Heart left ventricle (tissue), 16 donors: Measurements from ENCODE around the gene DPP3. TPM values are rescaled to one million over a fixed set of nuclear protein-coding genes. Genes with fewer than 3 reads are reported as not detected.

ENCODE experiments used
- ATAC-seq, 4 donors: fragments of 200-7000 bp; cut with Tn5 transposase; one replicate each; pipeline ENCODE4 v1.9.1; 2020 to 2022; ENCODE audit warnings: moderate library complexity in 4 of 4, mild to moderate bottlenecking in 3 of 4, moderate number of reproducible peaks in 1 of 4
- DNase-seq, 5 donors: peaks; one replicate each; pipeline ENCODE4 v3.0.0-alpha.2; 2020
- H3K27ac ChIP-seq, 12 donors: fragments of 200-600 bp; sonication (generic) in 4 of 12; one replicate each; pipeline versions ENCODE4 v1.5.0 to v1.8.0; 2016 to 2022; ENCODE audit warnings: mild to moderate bottlenecking in 2 of 12
- H3K27me3 ChIP-seq, 9 donors: fragments of 200-600 bp; sonication (generic) in 2 of 9; one replicate each; pipeline versions ENCODE4 v1.5.1 to v1.8.0; 2016 to 2022; ENCODE audit warnings: mild to moderate bottlenecking in 3 of 9
- H3K36me3 ChIP-seq, 9 donors: fragments of 200-600 bp; sonication (generic) in 2 of 9; one replicate each; pipeline versions ENCODE4 v1.5.0 to v1.8.0; 2018 to 2022; ENCODE audit warnings: mild to moderate bottlenecking in 2 of 9
- H3K4me1 ChIP-seq, 12 donors: fragments of 200-600 bp; sonication (generic) in 4 of 12; one replicate each; pipeline versions ENCODE4 v1.5.0 to v1.8.0; 2016 to 2022; ENCODE audit warnings: mild to moderate bottlenecking in 3 of 12
- H3K4me3 ChIP-seq, 12 donors: fragments of 200-600 bp; sonication (generic) in 4 of 12; one replicate each; pipeline versions ENCODE4 v1.5.0 to v1.8.0; 2017 to 2022; ENCODE audit warnings: mild to moderate bottlenecking in 9 of 12, moderate library complexity in 4 of 12
- H3K9me3 ChIP-seq, 12 donors: fragments of 200-600 bp; sonication (generic) in 4 of 12; one replicate each; pipeline versions ENCODE4 v1.5.0 to v1.8.0; 2016 to 2022; ENCODE audit warnings: mild to moderate bottlenecking in 1 of 12
- POLR2A ChIP-seq, 2 donors: fragments of 450-650 bp; IDR thresholded peaks; one replicate each; pipeline ENCODE4 v1.6.1; 2017; ENCODE audit warnings: antibody characterized with exemption in 2 of 2, mild to moderate bottlenecking in 2 of 2, moderate library complexity in 2 of 2
- WGBS, 4 donors: extraction: QIAGEN DNeasy Blood & Tissue Kit in 2 of 4; methylation state at CpG; one replicate each; pipeline versions ENCODE4 v1.1.5 to v1.1.7; 2013 to 2018; 5-methylcytosine and 5-hydroxymethylcytosine counted together
- intact Hi-C, 10 donors: fragments of 100-400 bp; cut with DNase I; formaldehyde crosslinking; loops; one replicate each; pipeline versions ENCODE4 v1.11.1 to v1.14.2; 2022
- polyA plus RNA-seq, 2 donors: library from polyadenylated mRNA; stranded (reverse); fragments of 200-250 nt; gene quantifications; one replicate each; pipeline ENCODE4 v1.2.3, GENCODE V29; 2013
- total RNA-seq, 9 donors: library from RNA; depleted of rRNA in 2 of 9; stranded (reverse); fragments of >200 nt in 2 of 9; fragmentation: NEBNext Ultra II Directional in 3 of 9; extraction: Animal tissue kit (Norgen Biotek cat#: 25700) in 3 of 9; gene quantifications; one replicate each; pipeline versions ENCODE4 v1.1.0 to v1.2.4, GENCODE V29; 2016 to 2023
- TF ChIP-seq, protein P1 (sequence below), 12 donors: fragments of 200-600 bp; sonication (generic) in 4 of 12; IDR thresholded peaks; one replicate each; pipeline versions ENCODE4 v1.5.0 to v1.8.0; 2018 to 2022; ENCODE audit warnings: antibody characterized with exemption in 12 of 12, mild to moderate bottlenecking in 5 of 12
- donor health status: ischemic (EF 13 %, LVEDD 7.1; RV severe dilation, severe dysfunction).
- donor health status: healthy with polysubstance abuse.
- donor health status: DM: no; HTN: yes; CAD: no.
- donor health status: DM: no; HTN: no; CAD: no.
- donor health status: ischemic (EF 25% LVEDD 6.9; RV normal size, moderate dysfunction).
- donor health status: ischemic (EF 25% LVEDD 5.7; RV mildly dilated, moderate dysfunction).
- donor health status: healthy.
- donor health status: DM: yes; HTN: yes; CAD: no.
- donor health status: ischemic (EF 35%, LVEDD 5.7; RV mildly dilated, moderate dysfunction).
- donor health status: nonischemic (EF 11% LVEDD 7.7; RV severe dilation, severe dysfunction).
- donor health status: DM: yes; HTN: yes; CAD: no.
- donor health status: PGD.
- donor health status: ischemic (EF 29% LVEDD 5.4; RV normal size, mild dysfunction).
- donor health status: nonischemic (EF 23%, LVEDD 6.1; RV moderate dilation, normal function).

DPP3 gene
- total and polyA plus RNA-seq, 11 donors = 6.2 to 43.1 (median 14.9) TPM

DNA sequence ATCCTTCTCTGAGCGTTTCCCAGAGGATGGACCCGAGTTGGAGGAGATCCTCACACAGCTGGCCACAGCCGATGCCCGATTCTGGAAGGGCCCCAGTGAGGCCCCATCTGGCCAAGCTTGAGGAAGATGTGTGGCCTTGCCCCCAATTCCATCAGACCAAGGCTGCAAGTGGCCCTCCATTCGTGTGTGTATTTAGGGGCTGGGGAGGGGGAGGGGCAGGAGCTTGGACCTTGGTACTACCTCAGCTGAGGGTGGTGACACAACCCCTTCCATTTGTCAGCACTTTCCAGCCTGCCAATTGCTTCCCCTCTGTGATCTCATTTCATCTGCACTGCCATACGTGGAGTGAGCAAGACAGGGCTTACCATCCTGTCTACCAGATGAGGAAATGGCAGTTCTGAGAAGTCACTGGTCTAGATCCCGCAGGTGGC lies 28.9 kb downstream of the DPP3 start:
- Histone ChIP-seq H3K4me3 (no peak overlapping the region), H3K4me1 (peaks cover 0 to 18% (median 12%) of the 10 kb centered on the region in 12 donors), H3K36me3 (peaks cover 0 to 30% (median 9%) of the 10 kb centered on the region in 9 donors), H3K27me3 (no peaks in the 10 kb centered on the region), H3K9me3 (no peaks in the 10 kb centered on the region), H3K27ac (peak overlapping the region in 1 of 12 donors; percentile 13)
- ATAC-seq (peak in 2 of 4 donors; percentile 33 to 36), DNase-seq (no peak)
- TF ChIP-seq, protein P1, sequence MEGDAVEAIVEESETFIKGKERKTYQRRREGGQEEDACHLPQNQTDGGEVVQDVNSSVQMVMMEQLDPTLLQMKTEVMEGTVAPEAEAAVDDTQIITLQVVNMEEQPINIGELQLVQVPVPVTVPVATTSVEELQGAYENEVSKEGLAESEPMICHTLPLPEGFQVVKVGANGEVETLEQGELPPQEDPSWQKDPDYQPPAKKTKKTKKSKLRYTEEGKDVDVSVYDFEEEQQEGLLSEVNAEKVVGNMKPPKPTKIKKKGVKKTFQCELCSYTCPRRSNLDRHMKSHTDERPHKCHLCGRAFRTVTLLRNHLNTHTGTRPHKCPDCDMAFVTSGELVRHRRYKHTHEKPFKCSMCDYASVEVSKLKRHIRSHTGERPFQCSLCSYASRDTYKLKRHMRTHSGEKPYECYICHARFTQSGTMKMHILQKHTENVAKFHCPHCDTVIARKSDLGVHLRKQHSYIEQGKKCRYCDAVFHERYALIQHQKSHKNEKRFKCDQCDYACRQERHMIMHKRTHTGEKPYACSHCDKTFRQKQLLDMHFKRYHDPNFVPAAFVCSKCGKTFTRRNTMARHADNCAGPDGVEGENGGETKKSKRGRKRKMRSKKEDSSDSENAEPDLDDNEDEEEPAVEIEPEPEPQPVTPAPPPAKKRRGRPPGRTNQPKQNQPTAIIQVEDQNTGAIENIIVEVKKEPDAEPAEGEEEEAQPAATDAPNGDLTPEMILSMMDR (IDR thresholded peaks at IDR 0.05) = no peak
- no peak for TF ChIP-seq POLR2A (IDR thresholded peaks at IDR 0.05)
- intact Hi-C loops = no loop called here
- WGBS, 4 donors = 50 to 65% (median 55%) methylated on average over 7 of the region's 7 CpGs

DNA sequence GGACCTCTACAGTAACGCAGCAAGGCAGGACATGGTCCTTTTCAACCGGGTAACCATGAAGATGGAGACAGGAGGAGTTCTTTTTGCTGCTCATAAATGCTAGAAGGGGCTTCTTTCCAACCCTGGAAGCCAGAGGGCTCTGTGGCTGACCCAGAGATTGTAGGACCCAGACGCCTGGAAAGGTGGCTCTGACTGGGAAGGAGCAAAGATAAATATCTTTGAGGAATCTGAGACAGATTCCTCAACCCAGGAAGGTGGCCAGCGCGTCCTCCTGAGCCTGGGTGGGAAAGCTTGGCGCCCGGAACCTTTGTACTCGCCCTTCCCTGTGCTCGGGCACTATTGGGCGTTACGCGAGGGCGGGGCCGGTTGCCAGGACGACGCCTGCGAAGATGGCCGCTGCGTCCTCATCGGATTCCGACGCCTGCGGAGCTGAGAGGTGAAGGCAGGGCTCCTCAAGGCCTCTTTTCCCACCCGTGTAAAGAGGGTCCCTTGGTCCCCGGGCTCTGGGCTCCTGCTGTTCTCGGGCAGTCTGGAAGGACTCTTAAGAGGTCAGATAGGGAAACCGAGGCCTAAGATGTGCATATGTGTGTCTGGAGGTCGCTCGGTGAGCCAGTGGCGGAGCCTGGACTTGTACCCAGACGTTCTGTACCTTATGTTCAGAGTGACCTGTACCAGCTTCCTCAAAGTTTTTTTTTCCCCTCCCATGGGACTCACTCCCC lies 30.2 kb downstream of the DPP3 start, which contains the start of gene BBS1:
Gene BBS1, plus strand, starts transcription at position 365 of the 719 bp plus-strand sequence. Its CDS starts 25 bp downstream, at position 390.
- peak; percentile 88 to 92 (median 90) for DNase-seq
- Histone ChIP-seq H3K4me3 (peak within 1 kb of the TSS; percentile 55 to 97 (median 84)), H3K4me1 (peaks cover 0 to 18% (median 12%) of the 10 kb centered on the region in 12 donors), H3K36me3 (peaks cover 0 to 35% (median 11%) of the 10 kb centered on the region in 9 donors), H3K27ac (peak within 1 kb of the TSS in 11 of 12 donors; percentile 10 to 72 (median 63)), H3K27me3 (no peaks in the 10 kb centered on the region), H3K9me3 (no peaks in the 10 kb centered on the region)
- intact Hi-C loops = loop anchor here in 1 of 10 donors (2.0 kb wide), 1 partner anchor 30 kb away; the partner anchor contains the start of gene DPP3
- TF ChIP-seq, protein P1 (IDR thresholded peaks at IDR 0.05) = peak in 1 of 12 donors; percentile 19
- TF ChIP-seq POLR2A (IDR thresholded peaks at IDR 0.05) = peak in 1 of 2 donors; percentile 40
- WGBS, 4 donors = 0 to 3% (median 1%) methylated on average over 8 to 31 of the region's 31 CpGs
- ATAC-seq = peak; percentile 93 to 98 (median 97)

DNA sequence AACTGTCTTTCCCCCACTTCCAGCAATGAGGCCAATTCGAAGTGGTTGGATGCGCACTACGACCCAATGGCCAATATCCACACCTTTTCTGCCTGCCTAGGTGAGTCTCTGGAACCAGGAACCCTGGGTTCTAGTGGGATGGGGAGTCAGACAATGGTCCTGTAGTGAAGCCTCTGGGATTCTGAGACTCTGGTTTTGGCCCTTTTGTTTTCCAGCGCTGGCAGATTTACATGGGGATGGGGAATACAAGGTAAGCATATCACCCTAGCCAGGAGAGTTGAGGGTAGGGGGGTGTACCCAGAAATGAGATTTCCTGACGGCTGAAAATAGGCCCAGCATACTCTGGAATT lies 30.7 kb downstream of the DPP3 start:
- peak overlapping the region in 6 of 12 donors; percentile 10 to 72 (median 65) for H3K27ac ChIP-seq
- 5 to 8% (median 6%) methylated on average over 5 of the region's 5 CpGs for WGBS, 4 donors

More for the DNA sequence above, 30.7 kb downstream of the DPP3 start:
- ATAC-seq (peak in 1 of 4 donors; percentile 4), DNase-seq (no peak)
- no peaks in the 10 kb centered on the region for H3K9me3 ChIP-seq
- H3K36me3 ChIP-seq = peaks cover 0 to 38% (median 16%) of the 10 kb centered on the region in 9 donors
- TF ChIP-seq, protein P1 (IDR thresholded peaks at IDR 0.05) = no peak
- no peak for TF ChIP-seq POLR2A (IDR thresholded peaks at IDR 0.05)
- peaks cover 0 to 18% (median 12%) of the 10 kb centered on the region in 12 donors for H3K4me1 ChIP-seq
- H3K27me3 ChIP-seq = no peaks in the 10 kb centered on the region
- intact Hi-C loops = loop anchor here in 1 of 10 donors (2.0 kb wide), 1 partner anchor 30 kb away; the partner anchor contains the start of gene DPP3
- H3K4me3 ChIP-seq = peak overlapping the region; percentile 55 to 97 (median 84)
